ENCODE data around the gene BEGAIN. TPM values are rescaled to one million over a fixed set of nuclear protein-coding genes. Genes with fewer than 3 reads are reported as not detected.

BEGAIN gene
- total RNA-seq, 2 donors from 2014 or later = 0.91 to 1.3 TPM

DNA sequence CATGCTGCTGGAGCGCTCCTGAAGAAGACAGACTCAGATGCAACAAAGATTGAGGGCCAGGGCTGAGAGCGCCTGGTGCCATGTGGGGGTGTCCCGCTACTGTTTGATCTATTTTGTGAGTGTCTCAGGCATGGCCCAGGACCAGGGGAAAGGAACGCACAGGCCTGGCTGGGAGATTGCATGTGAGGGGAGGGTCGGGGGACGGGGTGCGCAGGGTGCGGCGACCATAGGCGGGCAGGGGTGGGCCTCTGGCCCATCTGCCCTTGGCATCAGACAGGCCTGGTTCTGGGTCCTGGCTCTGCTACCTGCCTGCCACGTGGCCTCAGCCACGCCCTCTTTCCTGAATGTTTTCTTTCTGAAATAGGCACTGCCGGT lies 47.5 kb downstream of the BEGAIN start:
- no peaks in the 10 kb centered on the region for H3K4me1 Mint-ChIP-seq
- Histone ChIP-seq H3K4me1 (ENCODE audit: control insufficient read depth, insufficient read depth, low read length) (no peaks in the 10 kb centered on the region), H3K27me3 (ENCODE audit: control insufficient read depth, insufficient read depth, low read length, poor library complexity, severe bottlenecking) (no peaks in the 10 kb centered on the region), H3K36me3 (ENCODE audit: control insufficient read depth, insufficient read depth, low read length) (no peaks in the 10 kb centered on the region), H3K9ac (ENCODE audit: extremely low read depth, low read length, poor library complexity, severe bottlenecking) (no peak overlapping the region), H3K27ac (ENCODE audit: low read depth, low read length) (no peak overlapping the region), H3K9me3 (ENCODE audit: control insufficient read depth, low read length) (no peaks in the 10 kb centered on the region), H3K4me3 (ENCODE audit: low read length) (no peak overlapping the region)
- no peak overlapping the region for H3K4me3 Mint-ChIP-seq
- TF ChIP-seq, protein P1, sequence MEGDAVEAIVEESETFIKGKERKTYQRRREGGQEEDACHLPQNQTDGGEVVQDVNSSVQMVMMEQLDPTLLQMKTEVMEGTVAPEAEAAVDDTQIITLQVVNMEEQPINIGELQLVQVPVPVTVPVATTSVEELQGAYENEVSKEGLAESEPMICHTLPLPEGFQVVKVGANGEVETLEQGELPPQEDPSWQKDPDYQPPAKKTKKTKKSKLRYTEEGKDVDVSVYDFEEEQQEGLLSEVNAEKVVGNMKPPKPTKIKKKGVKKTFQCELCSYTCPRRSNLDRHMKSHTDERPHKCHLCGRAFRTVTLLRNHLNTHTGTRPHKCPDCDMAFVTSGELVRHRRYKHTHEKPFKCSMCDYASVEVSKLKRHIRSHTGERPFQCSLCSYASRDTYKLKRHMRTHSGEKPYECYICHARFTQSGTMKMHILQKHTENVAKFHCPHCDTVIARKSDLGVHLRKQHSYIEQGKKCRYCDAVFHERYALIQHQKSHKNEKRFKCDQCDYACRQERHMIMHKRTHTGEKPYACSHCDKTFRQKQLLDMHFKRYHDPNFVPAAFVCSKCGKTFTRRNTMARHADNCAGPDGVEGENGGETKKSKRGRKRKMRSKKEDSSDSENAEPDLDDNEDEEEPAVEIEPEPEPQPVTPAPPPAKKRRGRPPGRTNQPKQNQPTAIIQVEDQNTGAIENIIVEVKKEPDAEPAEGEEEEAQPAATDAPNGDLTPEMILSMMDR (conservative IDR thresholded peaks at IDR 0.05) = no peak
- H3K27me3 Mint-ChIP-seq (ENCODE audit: insufficient read depth) = no peaks in the 10 kb centered on the region
- no peak for DNase-seq
- H3K27ac Mint-ChIP-seq = no peak overlapping the region
- WGBS, 2 experiments (ENCODE audit: insufficient coverage in 1 of 2, insufficient read length in 1 of 2) = 95 to 96% methylated on average over 10 to 13 of the region's 13 CpGs
- H3K36me3 Mint-ChIP-seq (ENCODE audit: low read depth) = no peaks in the 10 kb centered on the region
- no peaks in the 10 kb centered on the region for H3K9me3 Mint-ChIP-seq

DNA sequence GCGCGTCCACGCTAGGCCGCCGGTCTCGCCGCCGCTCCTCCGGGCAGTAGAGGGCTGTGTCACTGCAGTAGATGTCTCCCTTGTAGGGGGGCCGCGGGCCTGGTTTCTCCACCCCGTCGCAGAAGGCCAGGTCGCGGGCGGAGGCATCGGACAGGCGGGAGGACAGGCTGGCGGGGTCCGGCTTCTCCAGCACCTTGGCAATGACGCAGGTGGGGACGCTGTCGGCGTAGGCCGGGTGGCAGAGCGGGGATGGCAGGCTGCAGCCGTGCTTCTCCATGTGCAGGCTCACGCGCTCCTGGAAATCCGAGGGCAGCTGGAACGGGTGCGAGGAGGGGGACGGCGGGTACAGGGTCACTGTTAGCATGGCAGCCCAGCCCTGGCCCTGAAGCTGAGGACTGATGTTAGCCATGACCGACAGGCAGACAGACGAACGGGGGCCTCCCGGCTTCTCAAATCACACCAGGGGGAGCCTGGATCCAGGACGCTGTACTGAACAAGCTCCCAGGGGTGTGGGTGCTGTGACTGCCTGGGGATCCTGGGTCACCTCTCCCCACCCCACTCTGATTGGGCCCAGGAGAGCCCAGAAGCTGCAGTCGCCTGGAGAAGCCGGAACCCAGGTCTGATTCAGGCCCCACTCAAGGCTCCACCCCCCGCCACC lies 48.1 kb downstream of the BEGAIN start:
- Histone ChIP-seq H3K9ac (ENCODE audit: extremely low read depth, low read length, poor library complexity, severe bottlenecking) (no peak overlapping the region), H3K36me3 (ENCODE audit: control insufficient read depth, insufficient read depth, low read length) (no peaks in the 10 kb centered on the region), H3K4me3 (ENCODE audit: low read length) (no peak overlapping the region), H3K4me1 (ENCODE audit: control insufficient read depth, insufficient read depth, low read length) (no peaks in the 10 kb centered on the region), H3K27me3 (ENCODE audit: control insufficient read depth, insufficient read depth, low read length, poor library complexity, severe bottlenecking) (no peaks in the 10 kb centered on the region), H3K27ac (ENCODE audit: low read depth, low read length) (no peak overlapping the region), H3K9me3 (ENCODE audit: control insufficient read depth, low read length) (no peaks in the 10 kb centered on the region)
- WGBS, 2 experiments (ENCODE audit: insufficient coverage in 1 of 2, insufficient read length in 1 of 2) = 94 to 98% methylated on average over 30 to 40 of the region's 42 CpGs
- TF ChIP-seq, protein P1 (conservative IDR thresholded peaks at IDR 0.05) = no peak
- no peaks in the 10 kb centered on the region for H3K27me3 Mint-ChIP-seq (ENCODE audit: insufficient read depth)
- no peak overlapping the region for H3K4me3 Mint-ChIP-seq
- H3K4me1 Mint-ChIP-seq = no peaks in the 10 kb centered on the region
- H3K9me3 Mint-ChIP-seq = no peaks in the 10 kb centered on the region
- DNase-seq = peak; percentile 40
- no peaks in the 10 kb centered on the region for H3K36me3 Mint-ChIP-seq (ENCODE audit: low read depth)
- no peak overlapping the region for H3K27ac Mint-ChIP-seq

DNA sequence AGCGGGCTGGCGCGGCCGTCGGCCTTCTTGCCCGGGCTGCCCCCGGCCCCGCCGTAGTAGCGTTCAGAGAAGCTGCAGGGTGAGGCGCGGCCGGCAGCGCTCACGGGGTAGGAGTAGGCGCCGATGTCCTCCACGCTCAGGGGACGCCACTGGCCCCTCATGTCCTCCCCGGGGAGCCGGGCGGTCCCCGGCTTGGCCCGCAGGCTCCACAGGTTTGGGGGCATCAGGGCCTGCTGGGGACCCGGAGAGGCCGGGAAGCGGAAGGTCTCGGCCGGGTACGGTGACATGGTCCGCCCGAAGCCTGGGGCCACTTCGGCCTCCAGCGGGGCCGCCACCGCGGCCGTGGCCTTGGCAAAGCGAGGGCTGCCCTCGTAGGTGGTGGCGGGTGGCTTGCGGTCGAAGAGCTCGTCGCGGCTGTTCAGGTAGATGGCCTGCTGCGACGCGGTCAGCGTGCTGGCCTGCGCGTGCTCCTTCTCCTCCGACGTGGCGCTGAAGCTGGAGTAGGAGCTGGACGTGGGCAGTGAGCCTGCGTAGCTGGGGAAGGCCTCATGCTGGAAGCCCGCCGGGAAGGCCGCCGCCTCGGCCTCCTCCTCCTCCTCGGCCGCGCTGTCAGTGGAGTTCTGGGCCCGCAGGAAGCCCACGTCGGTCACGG lies 48.7 kb downstream of the BEGAIN start:
- Mint-ChIP-seq H3K27me3 (ENCODE audit: insufficient read depth) (no peaks in the 10 kb centered on the region), H3K4me1 (no peaks in the 10 kb centered on the region), H3K9me3 (no peaks in the 10 kb centered on the region), H3K27ac (no peak overlapping the region), H3K36me3 (ENCODE audit: low read depth) (no peaks in the 10 kb centered on the region), H3K4me3 (no peak overlapping the region)
- DNase-seq = peak; percentile 41
- no peaks in the 10 kb centered on the region for H3K4me1 ChIP-seq (ENCODE audit: control insufficient read depth, insufficient read depth, low read length)
- no peaks in the 10 kb centered on the region for H3K9me3 ChIP-seq (ENCODE audit: control insufficient read depth, low read length)
- no peaks in the 10 kb centered on the region for H3K27me3 ChIP-seq (ENCODE audit: control insufficient read depth, insufficient read depth, low read length, poor library complexity, severe bottlenecking)
- H3K9ac ChIP-seq (ENCODE audit: extremely low read depth, low read length, poor library complexity, severe bottlenecking) = no peak overlapping the region
- no peak overlapping the region for H3K27ac ChIP-seq (ENCODE audit: low read depth, low read length)
- 95 to 97% methylated on average over 66 to 69 of the region's 69 CpGs for WGBS, 2 experiments (ENCODE audit: insufficient coverage in 1 of 2, insufficient read length in 1 of 2)
- H3K36me3 ChIP-seq (ENCODE audit: control insufficient read depth, insufficient read depth, low read length) = no peaks in the 10 kb centered on the region
- TF ChIP-seq, protein P1 (conservative IDR thresholded peaks at IDR 0.05) = no peak
- H3K4me3 ChIP-seq (ENCODE audit: low read length) = no peak overlapping the region
